DMS 273 (cell line): ENCODE measurements around the gene EIF4B.
A peak's percentile ranks its signal among the peaks of the same experiment; 100 is the strongest.

Experiments used
- DNase-seq: peaks from one replicate; lab custom pipeline; 2025; ENCODE audit not compliant: unreplicated experiment; lab: John Stamatoyannopoulos, UW

The EIF4B gene

GRCh38 chr12:53067993-53068770 lies 61.9 kb downstream of the EIF4B start:
- DNase-seq = no peak

DNA sequence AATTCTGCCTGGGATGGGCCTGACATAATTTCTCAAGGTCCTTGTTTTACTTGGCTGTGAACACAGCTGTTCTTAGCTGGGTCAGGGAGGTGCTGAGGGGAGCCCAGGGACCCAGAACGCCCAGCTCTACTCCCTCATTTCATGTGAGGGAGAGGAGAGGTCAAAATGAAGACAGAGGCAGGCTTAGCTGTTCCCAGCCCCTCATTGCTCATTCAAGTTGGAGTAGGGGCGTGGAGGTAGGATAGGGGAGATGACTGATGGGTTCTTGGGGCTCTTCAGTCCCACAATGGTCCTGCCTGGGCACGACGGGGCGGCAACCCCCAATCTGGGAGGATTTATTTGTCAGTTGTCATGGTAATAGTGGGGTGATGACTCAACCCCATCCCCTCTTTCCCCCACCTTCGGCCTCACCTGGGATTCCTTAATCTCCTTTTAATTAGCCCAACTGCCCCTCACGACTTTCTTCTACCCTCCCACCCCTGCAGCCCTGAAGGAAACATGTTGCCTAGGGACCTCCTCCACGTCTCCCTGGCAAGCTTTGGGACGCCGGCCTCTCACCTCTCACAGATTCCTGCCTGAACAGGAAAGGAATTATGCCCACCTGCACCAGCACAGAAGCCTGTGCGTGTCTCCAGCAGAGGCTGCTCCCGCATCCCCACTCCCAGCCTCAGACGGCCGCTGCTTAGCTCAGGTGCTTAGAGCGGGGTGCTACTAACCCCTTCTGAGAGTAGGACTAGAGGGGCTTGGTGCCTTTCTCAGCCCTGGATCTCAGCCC lies 62.7 kb downstream of the EIF4B start:
- DNase-seq = no peak

DNA sequence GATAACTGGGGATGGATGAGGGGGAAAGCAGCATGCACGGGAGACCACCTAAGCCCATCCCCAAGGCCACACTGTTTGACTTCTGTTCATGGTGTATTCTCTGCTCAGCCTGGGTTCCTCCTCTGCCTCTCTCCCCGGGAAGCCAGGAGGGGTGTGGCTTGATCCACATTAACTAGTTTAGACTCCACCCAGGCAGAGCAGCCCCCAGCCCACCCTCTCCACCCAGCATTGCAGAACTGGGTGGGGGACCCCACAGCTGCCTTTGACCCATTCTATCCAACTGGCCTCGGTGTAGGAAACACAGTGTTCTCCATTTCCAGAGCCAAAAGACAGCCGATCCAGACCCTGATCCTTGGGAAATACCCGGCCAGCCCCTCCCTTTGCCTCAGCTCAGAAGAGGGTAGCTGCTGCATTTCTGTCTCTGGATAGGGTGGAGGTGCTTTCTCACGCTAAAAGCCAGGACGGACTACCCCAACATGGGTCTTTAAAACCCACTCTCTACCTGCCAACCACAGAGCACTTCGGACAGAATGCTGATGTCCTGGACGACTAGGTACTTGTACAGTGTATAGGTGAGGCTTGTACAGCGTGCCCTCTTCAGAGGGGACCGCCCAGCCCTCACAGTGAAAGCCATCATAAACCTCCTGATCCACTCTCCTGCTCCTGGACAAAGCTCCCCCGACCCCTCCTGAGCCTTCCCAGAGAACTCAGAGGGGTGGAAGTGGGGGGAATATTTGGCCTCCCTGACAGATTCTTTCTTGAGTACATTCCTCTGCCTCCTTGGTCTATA lies 63.6 kb downstream of the EIF4B start:
- no peak for DNase-seq

- DNase-seq = no peak
Observed at GRCh38 chr12:53070877-53071492, 64.7 kb downstream of the EIF4B start.

DNA sequence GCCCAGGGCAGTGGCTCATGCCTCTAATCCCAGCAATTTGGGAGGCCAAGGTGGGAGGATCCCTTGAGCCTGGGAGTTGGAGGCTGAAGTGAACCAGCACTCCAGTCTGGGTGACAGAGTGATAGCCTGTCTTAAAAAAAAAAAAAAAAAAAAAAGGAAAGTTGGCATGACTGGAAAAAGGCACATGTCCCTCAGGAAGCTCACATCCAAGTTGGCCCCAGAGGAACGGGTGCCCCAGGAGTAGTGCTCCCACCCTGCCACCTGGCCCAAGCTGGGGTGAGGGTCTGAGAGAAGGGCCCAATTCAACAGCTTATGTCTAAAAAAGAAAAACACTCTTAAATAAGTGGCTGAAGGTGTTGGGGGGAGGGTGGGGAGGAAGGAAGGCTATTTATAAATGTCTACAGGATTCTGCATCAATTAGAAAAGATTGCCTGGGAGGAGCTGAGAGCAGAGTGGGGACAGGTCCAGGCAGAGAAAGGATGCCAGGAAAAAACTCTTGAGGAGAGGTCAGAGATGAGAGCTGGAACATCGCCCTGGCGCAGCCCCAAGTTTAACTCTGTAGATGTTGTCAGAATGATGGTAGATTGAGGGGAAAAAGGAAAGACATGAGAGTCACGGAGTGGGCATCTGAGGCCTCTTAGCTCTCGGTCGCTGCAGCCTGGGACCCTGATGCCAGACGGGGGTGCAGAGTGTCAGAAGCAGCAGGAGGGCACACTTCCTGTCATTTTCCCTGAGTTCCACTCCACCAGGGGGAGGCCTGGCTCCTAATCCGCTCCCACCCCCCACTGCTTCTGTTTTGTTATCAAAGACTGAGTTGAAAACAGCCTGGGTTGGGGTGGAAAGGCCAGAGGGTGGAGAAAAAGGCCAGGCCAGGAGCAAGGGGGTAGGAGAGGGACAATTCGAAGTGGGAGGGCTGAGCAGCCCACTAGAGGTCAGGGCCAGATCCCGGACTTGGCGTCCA lies 65.6 kb downstream of the EIF4B start:
- DNase-seq = peak; percentile 40

GRCh38 chr12:53073881-53074280 lies 67.6 kb downstream of the EIF4B start:
- DNase-seq = no peak

DNA sequence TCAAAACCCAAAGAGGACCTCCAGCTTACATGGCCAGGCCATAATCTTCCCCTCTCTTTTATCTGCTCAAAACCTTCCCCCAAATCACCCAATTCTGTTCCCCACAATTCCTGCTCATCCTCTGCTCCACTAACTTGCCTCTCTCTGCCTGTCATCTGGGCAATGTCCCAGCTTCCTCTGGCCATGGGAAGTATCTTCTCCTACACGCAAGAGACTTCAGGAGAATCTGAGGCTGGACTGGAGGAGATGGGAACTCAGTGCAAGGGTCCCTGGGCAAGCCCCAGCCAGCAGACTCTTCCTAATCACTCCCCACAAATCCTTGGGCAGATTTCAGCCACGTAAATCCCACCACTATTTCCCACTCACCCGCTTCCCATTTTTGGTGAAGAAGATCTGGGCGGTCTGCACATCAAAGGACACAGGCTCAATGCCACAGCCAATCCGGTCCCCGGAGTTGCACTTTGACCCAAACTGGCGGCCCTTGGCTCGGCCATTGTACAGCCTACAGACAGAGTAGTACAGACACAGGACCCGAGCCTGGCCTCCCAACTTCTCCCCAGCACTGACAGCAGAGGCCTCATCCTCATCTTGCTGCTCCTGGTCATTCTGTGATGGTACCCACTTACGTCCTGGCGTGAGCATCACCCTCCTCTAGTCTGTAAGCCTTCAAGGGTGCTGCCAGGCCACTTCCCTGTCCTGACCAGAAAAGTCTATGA lies 68.2 kb downstream of the EIF4B start:
- DNase-seq = no peak

GRCh38 chr12:53074999-53075370 lies 68.7 kb downstream of the EIF4B start:
- DNase-seq = no peak

GRCh38 chr12:53076461-53076860 lies 70.2 kb downstream of the EIF4B start:
- no peak for DNase-seq

DNA sequence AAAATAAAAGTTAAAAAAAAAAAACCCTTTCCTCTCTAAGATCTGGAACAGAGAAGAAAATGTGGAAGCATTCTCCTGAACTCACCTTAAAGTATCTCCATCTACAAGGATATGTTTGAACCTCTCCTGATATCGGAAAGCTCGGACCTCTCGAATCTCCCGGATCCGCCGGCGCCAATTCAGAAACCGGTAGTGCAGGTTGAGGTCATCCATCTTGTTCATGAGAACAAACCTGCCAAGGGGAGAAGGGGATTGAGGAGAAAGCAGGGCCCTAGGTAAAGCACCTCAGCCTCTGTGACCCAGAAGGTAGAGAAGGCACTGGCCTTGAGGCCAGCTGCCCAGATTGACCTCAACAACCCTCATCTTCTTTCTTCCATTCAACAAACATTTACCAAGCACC lies 70.8 kb downstream of the EIF4B start:
- DNase-seq = no peak

GRCh38 chr12:53078425-53079225 lies 72.4 kb downstream of the EIF4B start:
- peak; percentile 63 for DNase-seq

DNA sequence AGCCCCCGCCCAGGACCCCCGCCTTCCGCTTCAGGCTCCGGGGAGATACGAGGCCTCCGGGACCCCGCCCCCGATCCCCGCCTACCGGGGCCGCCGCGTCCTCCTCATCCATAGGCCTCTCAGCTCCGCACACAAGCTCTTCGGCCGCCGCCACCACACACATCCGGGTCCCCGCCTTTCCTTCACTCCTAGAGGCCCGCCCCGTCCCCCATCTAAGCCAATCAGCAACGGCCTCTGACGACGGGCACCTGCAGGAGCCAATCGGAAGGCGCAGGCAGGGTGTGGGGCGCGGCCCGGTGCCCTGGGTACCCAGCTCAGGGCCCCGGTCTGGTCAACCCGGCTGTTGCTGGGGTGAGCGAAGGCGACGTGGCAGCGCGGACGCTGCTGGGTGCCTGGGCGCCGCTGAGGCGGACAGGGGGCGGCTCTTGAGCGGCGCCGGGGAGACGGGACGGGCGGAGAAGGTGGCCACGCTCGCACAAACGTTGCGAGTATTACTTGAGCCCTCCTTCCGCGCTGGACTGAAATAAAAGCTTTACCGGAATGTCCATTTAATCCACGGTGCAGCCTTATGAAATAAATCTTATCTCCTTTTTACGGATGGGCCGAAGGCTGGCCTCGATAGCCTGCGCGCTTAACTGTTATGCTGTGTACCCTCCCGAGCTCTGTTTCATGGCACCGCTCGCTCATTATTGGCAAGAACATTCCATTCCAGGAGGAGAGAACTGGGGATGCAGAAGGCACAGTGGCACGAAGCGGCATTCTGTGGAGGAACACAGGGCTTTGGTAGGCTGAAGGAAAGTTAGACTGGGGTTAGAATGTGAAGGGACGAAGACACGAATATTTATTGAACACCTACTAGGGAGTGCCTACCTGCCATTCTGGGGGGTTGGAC lies 73.2 kb downstream of the EIF4B start, which contains the start of gene SPRYD3:
Gene SPRYD3, minus strand, starts transcription at position 165 of the 892 bp plus-strand sequence. Its CDS starts 57 bp downstream, at position 108.
- peak; percentile 94 for DNase-seq

GRCh38 chr12:53082637-53083175 lies 76.5 kb downstream of the EIF4B start:
- DNase-seq = no peak

DNA sequence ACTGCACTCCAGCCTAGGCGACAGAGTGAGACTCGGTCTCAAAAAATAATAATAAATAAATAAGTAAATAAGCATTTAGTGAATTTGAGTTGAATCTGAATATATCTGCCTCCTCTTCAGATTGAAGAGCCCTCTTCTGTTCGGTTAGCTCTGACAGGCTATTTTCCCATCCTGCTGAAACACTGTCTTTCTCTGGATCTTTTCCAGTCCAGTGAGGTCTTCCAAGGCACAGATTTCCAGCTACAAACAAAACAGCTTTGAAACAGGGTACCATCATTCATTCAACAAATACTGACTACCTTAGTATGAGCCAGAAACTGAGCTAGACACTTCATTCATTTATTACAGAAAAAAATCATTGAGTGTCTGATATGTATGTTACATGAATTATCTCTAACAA lies 80.1 kb downstream of the EIF4B start:
- DNase-seq = no peak

GRCh38 chr12:53090105-53090504 lies 83.8 kb downstream of the EIF4B start:
- DNase-seq = no peak

- DNase-seq = no peak
Observed at GRCh38 chr12:53090554-53090953, 84.3 kb downstream of the EIF4B start.

GRCh38 chr12:53091756-53092155 lies 85.5 kb downstream of the EIF4B start:
- DNase-seq = no peak
